Measurements from ENCODE around the gene MCCC1. TPM values are rescaled to one million over a fixed set of nuclear protein-coding genes. Genes with fewer than 3 reads are reported as not detected.

MCCC1 gene
- total and polyA plus RNA-seq, 10 of the 15 experiments (the other 5 are each of a cell fraction or from before 2014, with no cell fraction given): 35.0 to 71.7 (median 47.0) TPM

DNA sequence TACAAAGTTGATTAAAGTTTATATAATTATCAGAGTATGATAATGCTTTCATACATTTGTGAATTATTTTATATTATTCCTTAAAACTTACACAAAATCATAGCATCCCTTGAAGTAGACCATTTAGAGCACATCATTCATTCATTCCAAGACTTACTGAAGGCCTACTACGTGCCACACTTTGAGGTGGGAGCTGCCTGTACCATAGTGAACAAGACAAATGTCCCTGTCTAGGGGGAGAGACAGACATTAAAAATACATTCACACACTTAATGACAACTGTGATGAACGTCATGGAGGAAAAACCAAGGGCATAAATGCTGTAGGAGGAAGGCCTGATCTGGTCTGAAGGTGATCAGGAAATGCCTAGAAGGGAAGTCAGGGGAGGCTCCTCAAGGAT is 12.1 kb downstream of the MCCC1 start:
- H3K27me3 ChIP-seq (replicated peaks in 1 of 2; ENCODE audit: control insufficient read depth in 2 of 2, insufficient read depth in 2 of 2, low read length in 1 of 2): no peaks in the 10 kb centered on the region
- H3K36me3 ChIP-seq (ENCODE audit: control insufficient read depth in 2 of 2, insufficient read depth in 2 of 2, low read length in 1 of 2): peaks cover 2 to 25% of the 10 kb centered on the region in 2 experiments
- H2AFZ ChIP-seq (ENCODE audit: control insufficient read depth, low read depth, low read length): no peak overlapping the region
- no peak overlapping the region for H3K9ac ChIP-seq (ENCODE audit: control insufficient read depth, insufficient read depth, low read length)
- in situ Hi-C loops (cut with MboI): no loop called here
- ATAC-seq: no peak
- TF ChIP-seq PAX5 (IDR thresholded peaks at IDR 0.05; ENCODE audit: borderline replicate concordance, low read depth, low read length) (no peak), CREM (IDR thresholded peaks at IDR 0.05; ENCODE audit: low read depth) (no peak), RAD51 (IDR thresholded peaks at IDR 0.05) (no peak), GABPA (IDR thresholded peaks at IDR 0.05; ENCODE audit: low read depth) (no peak), EED (IDR thresholded peaks at IDR 0.05; ENCODE audit: low read depth) (no peak), HDAC2 (IDR thresholded peaks at IDR 0.05) (no peak), CBX5 (IDR thresholded peaks at IDR 0.05; ENCODE audit: low read depth) (no peak)
- TF ChIP-seq, protein P1, sequence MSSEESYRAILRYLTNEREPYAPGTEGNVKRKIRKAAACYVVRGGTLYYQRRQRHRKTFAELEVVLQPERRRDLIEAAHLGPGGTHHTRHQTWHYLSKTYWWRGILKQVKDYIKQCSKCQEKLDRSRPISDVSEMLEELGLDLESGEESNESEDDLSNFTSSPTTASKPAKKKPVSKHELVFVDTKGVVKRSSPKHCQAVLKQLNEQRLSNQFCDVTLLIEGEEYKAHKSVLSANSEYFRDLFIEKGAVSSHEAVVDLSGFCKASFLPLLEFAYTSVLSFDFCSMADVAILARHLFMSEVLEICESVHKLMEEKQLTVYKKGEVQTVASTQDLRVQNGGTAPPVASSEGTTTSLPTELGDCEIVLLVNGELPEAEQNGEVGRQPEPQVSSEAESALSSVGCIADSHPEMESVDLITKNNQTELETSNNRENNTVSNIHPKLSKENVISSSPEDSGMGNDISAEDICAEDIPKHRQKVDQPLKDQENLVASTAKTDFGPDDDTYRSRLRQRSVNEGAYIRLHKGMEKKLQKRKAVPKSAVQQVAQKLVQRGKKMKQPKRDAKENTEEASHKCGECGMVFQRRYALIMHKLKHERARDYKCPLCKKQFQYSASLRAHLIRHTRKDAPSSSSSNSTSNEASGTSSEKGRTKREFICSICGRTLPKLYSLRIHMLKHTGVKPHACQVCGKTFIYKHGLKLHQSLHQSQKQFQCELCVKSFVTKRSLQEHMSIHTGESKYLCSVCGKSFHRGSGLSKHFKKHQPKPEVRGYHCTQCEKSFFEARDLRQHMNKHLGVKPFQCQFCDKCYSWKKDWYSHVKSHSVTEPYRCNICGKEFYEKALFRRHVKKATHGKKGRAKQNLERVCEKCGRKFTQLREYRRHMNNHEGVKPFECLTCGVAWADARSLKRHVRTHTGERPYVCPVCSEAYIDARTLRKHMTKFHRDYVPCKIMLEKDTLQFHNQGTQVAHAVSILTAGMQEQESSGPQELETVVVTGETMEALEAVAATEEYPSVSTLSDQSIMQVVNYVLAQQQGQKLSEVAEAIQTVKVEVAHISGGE (CRISPR knock-in tag; IDR thresholded peaks at IDR 0.05): no peak
- TF ChIP-seq, protein P2, sequence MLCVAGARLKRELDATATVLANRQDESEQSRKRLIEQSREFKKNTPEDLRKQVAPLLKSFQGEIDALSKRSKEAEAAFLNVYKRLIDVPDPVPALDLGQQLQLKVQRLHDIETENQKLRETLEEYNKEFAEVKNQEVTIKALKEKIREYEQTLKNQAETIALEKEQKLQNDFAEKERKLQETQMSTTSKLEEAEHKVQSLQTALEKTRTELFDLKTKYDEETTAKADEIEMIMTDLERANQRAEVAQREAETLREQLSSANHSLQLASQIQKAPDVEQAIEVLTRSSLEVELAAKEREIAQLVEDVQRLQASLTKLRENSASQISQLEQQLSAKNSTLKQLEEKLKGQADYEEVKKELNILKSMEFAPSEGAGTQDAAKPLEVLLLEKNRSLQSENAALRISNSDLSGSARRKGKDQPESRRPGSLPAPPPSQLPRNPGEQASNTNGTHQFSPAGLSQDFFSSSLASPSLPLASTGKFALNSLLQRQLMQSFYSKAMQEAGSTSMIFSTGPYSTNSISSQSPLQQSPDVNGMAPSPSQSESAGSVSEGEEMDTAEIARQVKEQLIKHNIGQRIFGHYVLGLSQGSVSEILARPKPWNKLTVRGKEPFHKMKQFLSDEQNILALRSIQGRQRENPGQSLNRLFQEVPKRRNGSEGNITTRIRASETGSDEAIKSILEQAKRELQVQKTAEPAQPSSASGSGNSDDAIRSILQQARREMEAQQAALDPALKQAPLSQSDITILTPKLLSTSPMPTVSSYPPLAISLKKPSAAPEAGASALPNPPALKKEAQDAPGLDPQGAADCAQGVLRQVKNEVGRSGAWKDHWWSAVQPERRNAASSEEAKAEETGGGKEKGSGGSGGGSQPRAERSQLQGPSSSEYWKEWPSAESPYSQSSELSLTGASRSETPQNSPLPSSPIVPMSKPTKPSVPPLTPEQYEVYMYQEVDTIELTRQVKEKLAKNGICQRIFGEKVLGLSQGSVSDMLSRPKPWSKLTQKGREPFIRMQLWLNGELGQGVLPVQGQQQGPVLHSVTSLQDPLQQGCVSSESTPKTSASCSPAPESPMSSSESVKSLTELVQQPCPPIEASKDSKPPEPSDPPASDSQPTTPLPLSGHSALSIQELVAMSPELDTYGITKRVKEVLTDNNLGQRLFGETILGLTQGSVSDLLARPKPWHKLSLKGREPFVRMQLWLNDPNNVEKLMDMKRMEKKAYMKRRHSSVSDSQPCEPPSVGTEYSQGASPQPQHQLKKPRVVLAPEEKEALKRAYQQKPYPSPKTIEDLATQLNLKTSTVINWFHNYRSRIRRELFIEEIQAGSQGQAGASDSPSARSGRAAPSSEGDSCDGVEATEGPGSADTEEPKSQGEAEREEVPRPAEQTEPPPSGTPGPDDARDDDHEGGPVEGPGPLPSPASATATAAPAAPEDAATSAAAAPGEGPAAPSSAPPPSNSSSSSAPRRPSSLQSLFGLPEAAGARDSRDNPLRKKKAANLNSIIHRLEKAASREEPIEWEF (IDR thresholded peaks at IDR 0.05; ENCODE audit: insufficient replicate concordance, low read depth, low read length): no peak
- no peak overlapping the region for H3K4me3 ChIP-seq
- DNase-seq (ENCODE audit: low read depth, low spot score): no peak
- H3K4me2 ChIP-seq (ENCODE audit: control insufficient read depth, insufficient read depth): no peak overlapping the region
- ChIA-PET RAD21 (ENCODE audit: unreplicated experiment) (interaction anchor here (1.1 kb wide), 1 partner anchor 40 kb away, joined by 3 read pairs; no protein-coding TSS in a partner anchor), SMC1A (ENCODE audit: uncharacterized antibody, unreplicated experiment) (interaction anchor here (1.0 to 1.1 kb wide), 2 partner anchors 19 to 373 kb away, joined by 3 read pairs; no protein-coding TSS in a partner anchor), CTCF (interaction anchor here (1.3 to 6.9 kb wide), 8 partner anchors 10 to 373 kb away, joined by 3 to 79 read pairs (median 4); partner anchors contain the start of gene MCCC1), POLR2A (no interaction called here)
- no peaks in the 10 kb centered on the region for H3K79me2 ChIP-seq (ENCODE audit: control insufficient read depth, insufficient read depth, low read length)
- H4K20me1 ChIP-seq (ENCODE audit: control insufficient read depth, insufficient read depth): no peaks in the 10 kb centered on the region
- no TSS peak for BruUV-seq (replicated peaks)
- WGBS (ENCODE audit: insufficient coverage, insufficient replicate concordance, low lambda C conversion rate, missing lambda C conversion rate): 71% methylated on average over 2 of the region's 2 CpGs
- intact Hi-C loops (cut with micrococcal nuclease; ENCODE audit: unreplicated experiment): no loop called here
- H3K9me3 ChIP-seq (replicated peaks; ENCODE audit: control insufficient read depth, insufficient read depth, low read length): no peaks in the 10 kb centered on the region
- H3K27ac ChIP-seq (ENCODE audit: control insufficient read depth, insufficient read depth): no peak overlapping the region
- H3K4me1 ChIP-seq (ENCODE audit: control insufficient read depth, insufficient read depth, low read length): no peaks in the 10 kb centered on the region
- no peak for FAIRE-seq

Data from GM12878 (cell line).